PC-3 (cell line): ENCODE data around the gene LHX2. TPM values are rescaled to one million over a fixed set of nuclear protein-coding genes. Genes with fewer than 3 reads are reported as not detected.

Experiments used
- ATAC-seq: fragments of 200-7000 bp; cut with Tn5 transposase; 2 replicates; pipeline ENCODE4 v1.9.1; 2020; ENCODE audit warnings: mild to moderate bottlenecking, moderate library complexity
- BruUV-seq: library from RNA; stranded (reverse); fragments of 400-500 nt; replicated peaks from 2 replicates; lab custom pipeline; 2021; lab: Mats Ljungman, UMichigan
- CTCF ChIA-PET: fragments of 300-600 bp; sonication (Branson Sonifier 250); formaldehyde crosslinking; loops from one replicate; lab custom pipeline; 2022; ENCODE audit warnings: antibody characterized with exemption; lab: Charles Lee
- POLR2A ChIA-PET: fragments of 300-600 bp; sonication (Branson Sonifier 250); formaldehyde crosslinking; loops from one replicate; lab custom pipeline; 2022; ENCODE audit warnings: antibody characterized with exemption; ENCODE audit not compliant: unreplicated experiment; lab: Charles Lee
- DNase-seq: peaks from one replicate; pipeline ENCODE4 v3.0.0-alpha.2; 2015
- H2AFZ ChIP-seq: fragments of 300-600 bp; sonication (generic); 2 replicates; pipeline ENCODE4 v1.6.0; 2016; ENCODE audit warnings: antibody characterized with exemption, low read length
- H3F3A ChIP-seq: fragments of 300-600 bp; sonication (generic); one replicate; pipeline ENCODE4 v1.6.0; 2017; ENCODE audit warnings: antibody characterized with exemption, low read length, control low read depth, mild to moderate bottlenecking; ENCODE audit not compliant: unreplicated experiment
- H3K27ac ChIP-seq: fragments of 300-600 bp; sonication (generic); 2 replicates; pipeline ENCODE4 v1.5.1; 2016; ENCODE audit warnings: mild to moderate bottlenecking, low read length
- H3K27me3 ChIP-seq: fragments of 300-600 bp; sonication (generic); 2 replicates; pipeline ENCODE4 v1.6.1; 2016; ENCODE audit warnings: low read length, mixed read lengths
- H3K36me3 ChIP-seq: fragments of 300-600 bp; sonication (generic); 2 replicates; pipeline ENCODE4 v1.6.1; 2016; ENCODE audit warnings: low read depth, mixed run types, low read length, mixed read lengths
- H3K4me1 ChIP-seq: fragments of 300-600 bp; sonication (generic); 2 replicates; pipeline ENCODE4 v1.5.1; 2016; ENCODE audit warnings: low read length; ENCODE audit not compliant: insufficient read depth
- H3K4me2 ChIP-seq: fragments of 300-600 bp; sonication (generic); 2 replicates; pipeline ENCODE4 v1.6.0; 2016; ENCODE audit warnings: low read length
- H3K4me3 ChIP-seq: fragments of 300-600 bp; sonication (generic); 2 replicates; pipeline ENCODE4 v1.5.1; 2016; ENCODE audit warnings: mild to moderate bottlenecking, low read length, mixed read lengths
- H3K79me2 ChIP-seq: fragments of 300-600 bp; sonication (generic); 2 replicates; pipeline ENCODE4 v1.6.1; 2017; ENCODE audit warnings: low read length, mixed read lengths
- H3K9ac ChIP-seq: fragments of 300-600 bp; sonication (generic); 2 replicates; pipeline ENCODE4 v1.6.0; 2016; ENCODE audit warnings: mild to moderate bottlenecking, low read length
- H3K9me2 ChIP-seq: fragments of 300-600 bp; sonication (generic); replicated peaks from 2 replicates; pipeline ENCODE4 v1.6.1; 2016; ENCODE audit warnings: mixed run types, low read length, mixed read lengths
- H3K9me3 ChIP-seq: fragments of 300-600 bp; sonication (generic); 2 replicates; pipeline ENCODE4 v1.6.1; 2016; ENCODE audit warnings: low read length, mixed read lengths
- H4K20me1 ChIP-seq: fragments of 300-600 bp; sonication (generic); 2 replicates; pipeline ENCODE4 v1.6.1; 2016; ENCODE audit warnings: low read length, mixed read lengths
- CTCF ChIP-seq: fragments of 300-600 bp; sonication (generic); conservative IDR thresholded peaks from 2 replicates; pipeline ENCODE4 v1.5.1; 2017; ENCODE audit warnings: antibody characterized with exemption, low read depth, mild to moderate bottlenecking, low read length
- EZH2 ChIP-seq: fragments of 300-600 bp; sonication (generic); IDR thresholded peaks from one replicate; pipeline ENCODE4 v1.6.1; 2017; ENCODE audit warnings: antibody characterized with exemption, mild to moderate bottlenecking, low read length; ENCODE audit not compliant: unreplicated experiment
- EZH2phosphoT487 ChIP-seq: fragments of 300-600 bp; sonication (generic); IDR thresholded peaks from 2 replicates; pipeline ENCODE4 v1.6.1; 2018; ENCODE audit warnings: mild to moderate bottlenecking, antibody characterized with exemption, low read length, borderline replicate concordance
- intact Hi-C: fragments of 100-400 bp; cut with micrococcal nuclease; formaldehyde crosslinking; loops from 2 replicates; pipeline ENCODE4 v1.9.0; 2023
- total RNA-seq: library from RNA; depleted of rRNA; stranded (reverse); fragments of >200 nt; gene quantifications from 2 replicates; pipeline ENCODE4 v1.2.3, GENCODE V29; 2014

The LHX2 gene
- total RNA-seq, 1 experiment from 2014 or later, result 1.1 TPM

- intact Hi-C loops, result no loop called here
Measured at GRCh38 chr9:123978981-123979380, 32.6 kb upstream of the LHX2 start.

GRCh38 chr9:123982535-123982934 is 29.0 kb upstream of the LHX2 start:
- ChIA-PET POLR2A (no interaction called here), CTCF (no interaction called here)
- no peaks in the 10 kb centered on the region for H3F3A ChIP-seq
- H3K36me3 ChIP-seq, result no peaks in the 10 kb centered on the region
- no peak overlapping the region for H3K27ac ChIP-seq
- ATAC-seq (no peak), DNase-seq (no peak)
- no peak overlapping the region for H3K4me3 ChIP-seq
- intact Hi-C loops, result no loop called here
- H2AFZ ChIP-seq, result no peak overlapping the region
- peaks cover 9% of the 10 kb centered on the region; the same call in 1 of the 2 replicates for H3K27me3 ChIP-seq
- H4K20me1 ChIP-seq, result no peaks in the 10 kb centered on the region
- H3K79me2 ChIP-seq, result no peaks in the 10 kb centered on the region
- BruUV-seq, result no TSS peak
- H3K9ac ChIP-seq, result no peak overlapping the region
- no peaks in the 10 kb centered on the region for H3K4me1 ChIP-seq
- H3K4me2 ChIP-seq, result no peak overlapping the region
- no peaks in the 10 kb centered on the region for H3K9me2 ChIP-seq
- TF ChIP-seq EZH2phosphoT487, result no peak
- TF ChIP-seq EZH2, result no peak
- no peak for TF ChIP-seq CTCF
- no peaks in the 10 kb centered on the region for H3K9me3 ChIP-seq

More at GRCh38 chr9:123978981-123979380, 32.6 kb upstream of the LHX2 start:
- Histone ChIP-seq H4K20me1 (no peaks in the 10 kb centered on the region), H3K9me2 (no peaks in the 10 kb centered on the region), H3K4me2 (no peak overlapping the region), H3K9ac (no peak overlapping the region), H3K36me3 (no peaks in the 10 kb centered on the region), H3K9me3 (no peaks in the 10 kb centered on the region), H3K27ac (no peak overlapping the region), H3K4me3 (no peak overlapping the region), H3K79me2 (no peaks in the 10 kb centered on the region), H3K4me1 (no peaks in the 10 kb centered on the region), H3K27me3 (peaks cover 9% of the 10 kb centered on the region; the same call in 1 of the 2 replicates), H3F3A (no peaks in the 10 kb centered on the region), H2AFZ (no peak overlapping the region)
- DNase-seq (no peak), ATAC-seq (no peak)
- TF ChIP-seq EZH2phosphoT487 (no peak), CTCF (no peak), EZH2 (no peak)
- ChIA-PET CTCF (no interaction called here), POLR2A (no interaction called here)
- no TSS peak for BruUV-seq

GRCh38 chr9:123983047-123983446 is 28.5 kb upstream of the LHX2 start:
- Histone ChIP-seq H3K4me3 (no peak overlapping the region), H3K9me3 (no peaks in the 10 kb centered on the region), H3K36me3 (no peaks in the 10 kb centered on the region), H3F3A (no peaks in the 10 kb centered on the region), H3K4me1 (no peaks in the 10 kb centered on the region), H2AFZ (no peak overlapping the region), H3K27ac (no peak overlapping the region), H3K79me2 (no peaks in the 10 kb centered on the region), H3K9ac (no peak overlapping the region), H3K9me2 (no peaks in the 10 kb centered on the region), H3K4me2 (no peak overlapping the region), H4K20me1 (no peaks in the 10 kb centered on the region), H3K27me3 (peaks cover 9% of the 10 kb centered on the region; the same call in 1 of the 2 replicates)
- ChIA-PET POLR2A (interaction anchor here (0.6 kb wide), 1 partner anchor 356 kb away, joined by 6 read pairs; no protein-coding TSS in a partner anchor), CTCF (no interaction called here)
- ATAC-seq, result no peak
- no peak for TF ChIP-seq EZH2
- TF ChIP-seq CTCF, result no peak
- no peak for TF ChIP-seq EZH2phosphoT487
- intact Hi-C loops, result no loop called here
- DNase-seq, result no peak
- BruUV-seq, result no TSS peak
